Esophagus squamous epithelium (tissue), 5 donors: ENCODE measurements around the gene CORT. TPM values are rescaled to one million over a fixed set of nuclear protein-coding genes. Genes with fewer than 3 reads are reported as not detected.

ENCODE experiments used
- DNase-seq: peaks from one replicate; lab custom pipeline; 2025; lab: John Stamatoyannopoulos, UW
- H3K27ac ChIP-seq, 4 donors: fragments of 200-600 bp; sonication (generic); one replicate each; pipeline ENCODE4 v1.5.1; 2016 to 2019; ENCODE audit warnings: mild to moderate bottlenecking in 1 of 4
- H3K27me3 ChIP-seq, 4 donors: fragments of 200-600 bp; sonication (generic); 1 replicate in 3 of 4; 2 replicates in 1 of 4; pipeline versions ENCODE4 v1.5.1 to v1.6.0; 2017 to 2021; ENCODE audit warnings: antibody characterized with exemption in 1 of 4
- H3K36me3 ChIP-seq, 3 donors: fragments of 200-600 bp; sonication (generic); one replicate each; pipeline ENCODE4 v1.5.1; 2016 to 2019
- H3K4me1 ChIP-seq, 3 donors: fragments of 200-600 bp; sonication (generic); one replicate each; pipeline ENCODE4 v1.5.1; 2017 to 2019
- H3K4me3 ChIP-seq, 4 donors: fragments of 200-600 bp; sonication (generic); 1 replicate in 3 of 4; 2 replicates in 1 of 4; pipeline ENCODE4 v1.5.1; 2016 to 2019; ENCODE audit warnings: mild to moderate bottlenecking in 2 of 4, moderate library complexity in 1 of 4
- H3K9me3 ChIP-seq, 3 donors: fragments of 200-600 bp; sonication (generic); one replicate each; pipeline ENCODE4 v1.5.1; 2016 to 2019
- CTCF ChIP-seq, 6 experiments: fragments of 450-650 bp in 4 of 6; fragments of 200-600 bp in 2 of 6; sonication (generic) in 2 of 6; IDR thresholded peaks; one replicate each; pipeline ENCODE4 v1.5.1; 2016 to 2019; ENCODE audit warnings: antibody characterized with exemption in 6 of 6, mild to moderate bottlenecking in 4 of 6, moderate library complexity in 4 of 6
- POLR2A ChIP-seq, 4 donors: fragments of 450-650 bp; IDR thresholded peaks; one replicate each; pipeline ENCODE4 v1.6.1; 2017; ENCODE audit warnings: antibody characterized with exemption in 4 of 4, mild to moderate bottlenecking in 4 of 4, moderate library complexity in 3 of 4
- WGBS, 2 donors: methylation state at CpG; one replicate each; pipeline ENCODE4 v1.1.5; 2018; 5-methylcytosine and 5-hydroxymethylcytosine counted together
- intact Hi-C: fragments of 100-400 bp; cut with DNase I; formaldehyde crosslinking; loops from one replicate; pipeline ENCODE4 v1.15.0; 2022
- total RNA-seq, 4 donors: library from RNA; depleted of rRNA; stranded (reverse); fragments of >200 nt; gene quantifications; one replicate each; pipeline ENCODE4 v1.1.0, GENCODE V29; 2016
- donor health status: DM: yes; HTN: yes; CAD: no.

CORT gene
- total RNA-seq, 4 donors from 2014 or later, result 0.38 to 0.83 (median 0.70) TPM; not detected in 1

- intact Hi-C loops, result loop anchor here (2.0 kb wide), 1 partner anchor 52 kb away; no protein-coding TSS in a partner anchor
- no peak for DNase-seq
- H3K4me1 ChIP-seq, result peaks cover 8 to 35% (median 13%) of the 10 kb centered on the region in 3 donors
Measured at GRCh38 chr1:10428984-10429383, 20.8 kb upstream of the CORT start.

GRCh38 chr1:10429868-10430215 is 20.0 kb upstream of the CORT start:
- no peak for DNase-seq
- intact Hi-C loops, result loop anchor here (2.0 to 10.0 kb wide), 3 partner anchors 53 to 225 kb away; no protein-coding TSS in a partner anchor
- no peaks in the 10 kb centered on the region for H3K9me3 ChIP-seq
- H3K36me3 ChIP-seq, result peaks cover 0 to 5% (median 0%) of the 10 kb centered on the region in 3 donors
- peak overlapping the region; percentile 43 to 77 (median 64) for H3K27ac ChIP-seq
- peak overlapping the region; percentile 52 to 78 (median 68) for H3K4me3 ChIP-seq
- no peaks in the 10 kb centered on the region for H3K27me3 ChIP-seq
- TF ChIP-seq CTCF (IDR thresholded peaks at IDR 0.05), result no peak
- TF ChIP-seq POLR2A (IDR thresholded peaks at IDR 0.05), result no peak
- peaks cover 8 to 32% (median 13%) of the 10 kb centered on the region in 3 donors for H3K4me1 ChIP-seq
- WGBS, 2 donors, result 10 to 14% methylated on average over 8 to 16 of the region's 16 CpGs

More at GRCh38 chr1:10428984-10429383, 20.8 kb upstream of the CORT start:
- Histone ChIP-seq H3K4me3 (no peak overlapping the region), H3K36me3 (no peaks in the 10 kb centered on the region), H3K27ac (no peak overlapping the region), H3K9me3 (no peaks in the 10 kb centered on the region), H3K27me3 (no peaks in the 10 kb centered on the region)
- WGBS, 2 donors, result 94 to 100% methylated on average over 1 to 3 of the region's 5 CpGs
- no peak for TF ChIP-seq CTCF (IDR thresholded peaks at IDR 0.05)
- TF ChIP-seq POLR2A (IDR thresholded peaks at IDR 0.05), result no peak

GRCh38 chr1:10430216-10431069 is 19.4 kb upstream of the CORT start, which contains the start of gene CENPS:
CENPS (plus strand) TSS chr1:10430433; CDS start chr1:10430518, 85 bp downstream.
- no peaks in the 10 kb centered on the region for H3K27me3 ChIP-seq
- no peaks in the 10 kb centered on the region for H3K9me3 ChIP-seq
- H3K4me3 ChIP-seq, result peak within 1 kb of the TSS; percentile 52 to 78 (median 68)
- peaks cover 8 to 32% (median 13%) of the 10 kb centered on the region in 3 donors for H3K4me1 ChIP-seq
- intact Hi-C loops, result loop anchor here (5.0 to 10.0 kb wide), 2 partner anchors 62 to 226 kb away; no protein-coding TSS in a partner anchor
- TF ChIP-seq POLR2A (IDR thresholded peaks at IDR 0.05), result peak in 2 of 4 donors; percentile 6 to 23
- peak; percentile 96 to 99 (median 98) for TF ChIP-seq CTCF (IDR thresholded peaks at IDR 0.05)
- 0 to 1% methylated on average over 12 to 36 of the region's 95 CpGs for WGBS, 2 donors
- no peak for DNase-seq
- H3K36me3 ChIP-seq, result peaks cover 0 to 9% (median 0%) of the 10 kb centered on the region in 3 donors
- peak within 1 kb of the TSS; percentile 43 to 77 (median 64) for H3K27ac ChIP-seq

GRCh38 chr1:10431070-10431730 is 18.6 kb upstream of the CORT start:
- Histone ChIP-seq H3K4me3 (peak overlapping the region; percentile 52 to 78 (median 68)), H3K27ac (peak overlapping the region; percentile 43 to 77 (median 64)), H3K27me3 (no peaks in the 10 kb centered on the region), H3K4me1 (peaks cover 8 to 32% (median 13%) of the 10 kb centered on the region in 3 donors), H3K9me3 (no peaks in the 10 kb centered on the region), H3K36me3 (peaks cover 0 to 9% (median 0%) of the 10 kb centered on the region in 3 donors)
- 24 to 27% methylated on average over 20 to 21 of the region's 30 CpGs for WGBS, 2 donors
- intact Hi-C loops, result loop anchor here (5.0 to 10.0 kb wide), 2 partner anchors 61 to 226 kb away; no protein-coding TSS in a partner anchor
- no peak for DNase-seq
- TF ChIP-seq POLR2A (IDR thresholded peaks at IDR 0.05) (no peak), CTCF (IDR thresholded peaks at IDR 0.05) (no peak)
